ENCODE results near the gene DCAF8L1.

The DCAF8L1 gene

GRCh38 chrX:27968878-27969277, 12.4 kb downstream of the DCAF8L1 start:
- ATAC-seq, result no peak
- TF ChIP-seq ESRRG (CRISPR knock-in tag; IDR thresholded peaks at IDR 0.05), result no peak
- TF ChIP-seq TSHZ2 (CRISPR knock-in tag; IDR thresholded peaks at IDR 0.05), result no peak
- TF ChIP-seq, protein P1, sequence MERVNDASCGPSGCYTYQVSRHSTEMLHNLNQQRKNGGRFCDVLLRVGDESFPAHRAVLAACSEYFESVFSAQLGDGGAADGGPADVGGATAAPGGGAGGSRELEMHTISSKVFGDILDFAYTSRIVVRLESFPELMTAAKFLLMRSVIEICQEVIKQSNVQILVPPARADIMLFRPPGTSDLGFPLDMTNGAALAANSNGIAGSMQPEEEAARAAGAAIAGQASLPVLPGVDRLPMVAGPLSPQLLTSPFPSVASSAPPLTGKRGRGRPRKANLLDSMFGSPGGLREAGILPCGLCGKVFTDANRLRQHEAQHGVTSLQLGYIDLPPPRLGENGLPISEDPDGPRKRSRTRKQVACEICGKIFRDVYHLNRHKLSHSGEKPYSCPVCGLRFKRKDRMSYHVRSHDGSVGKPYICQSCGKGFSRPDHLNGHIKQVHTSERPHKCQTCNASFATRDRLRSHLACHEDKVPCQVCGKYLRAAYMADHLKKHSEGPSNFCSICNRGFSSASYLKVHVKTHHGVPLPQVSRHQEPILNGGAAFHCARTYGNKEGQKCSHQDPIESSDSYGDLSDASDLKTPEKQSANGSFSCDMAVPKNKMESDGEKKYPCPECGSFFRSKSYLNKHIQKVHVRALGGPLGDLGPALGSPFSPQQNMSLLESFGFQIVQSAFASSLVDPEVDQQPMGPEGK (CRISPR knock-in tag; IDR thresholded peaks at IDR 0.05; ENCODE audit: borderline replicate concordance), result no peak
- no peak for TF ChIP-seq TOX (CRISPR knock-in tag; IDR thresholded peaks at IDR 0.05; ENCODE audit: borderline replicate concordance)
- no peak for TF ChIP-seq RARB (CRISPR knock-in tag; IDR thresholded peaks at IDR 0.05)
- TF ChIP-seq, protein P2, sequence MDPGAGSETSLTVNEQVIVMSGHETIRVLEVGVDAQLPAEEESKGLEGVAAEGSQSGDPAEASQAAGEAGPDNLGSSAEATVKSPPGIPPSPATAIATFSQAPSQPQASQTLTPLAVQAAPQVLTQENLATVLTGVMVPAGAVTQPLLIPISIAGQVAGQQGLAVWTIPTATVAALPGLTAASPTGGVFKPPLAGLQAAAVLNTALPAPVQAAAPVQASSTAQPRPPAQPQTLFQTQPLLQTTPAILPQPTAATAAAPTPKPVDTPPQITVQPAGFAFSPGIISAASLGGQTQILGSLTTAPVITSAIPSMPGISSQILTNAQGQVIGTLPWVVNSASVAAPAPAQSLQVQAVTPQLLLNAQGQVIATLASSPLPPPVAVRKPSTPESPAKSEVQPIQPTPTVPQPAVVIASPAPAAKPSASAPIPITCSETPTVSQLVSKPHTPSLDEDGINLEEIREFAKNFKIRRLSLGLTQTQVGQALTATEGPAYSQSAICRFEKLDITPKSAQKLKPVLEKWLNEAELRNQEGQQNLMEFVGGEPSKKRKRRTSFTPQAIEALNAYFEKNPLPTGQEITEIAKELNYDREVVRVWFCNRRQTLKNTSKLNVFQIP (CRISPR knock-in tag; IDR thresholded peaks at IDR 0.05; ENCODE audit: borderline replicate concordance, low read depth), result no peak

- TF ChIP-seq TSHZ2 (CRISPR knock-in tag; IDR thresholded peaks at IDR 0.05), result no peak
- TF ChIP-seq BACH2 (CRISPR knock-in tag; IDR thresholded peaks at IDR 0.05; ENCODE audit: borderline replicate concordance), result no peak
- no peak for TF ChIP-seq ZFP3 (CRISPR knock-in tag; IDR thresholded peaks at IDR 0.05)
- ATAC-seq, result no peak
These were observed 12.9 kb downstream of the DCAF8L1 start for GRCh38 chrX:27968352-27968751.

- no peak for ATAC-seq
- TF ChIP-seq BACH2 (CRISPR knock-in tag; IDR thresholded peaks at IDR 0.05; ENCODE audit: borderline replicate concordance) (no peak), GLIS3 (CRISPR knock-in tag; IDR thresholded peaks at IDR 0.05) (no peak), TCF4 (CRISPR knock-in tag; IDR thresholded peaks at IDR 0.05; ENCODE audit: borderline replicate concordance) (no peak), ZFP30 (CRISPR knock-in tag; IDR thresholded peaks at IDR 0.05) (no peak), CREB5 (CRISPR knock-in tag; IDR thresholded peaks at IDR 0.05; ENCODE audit: low read depth) (no peak), ARNTL (CRISPR knock-in tag; IDR thresholded peaks at IDR 0.05; ENCODE audit: borderline replicate concordance, low read depth) (no peak), ZNF70 (CRISPR knock-in tag; IDR thresholded peaks at IDR 0.05) (no peak), CSRNP3 (CRISPR knock-in tag; IDR thresholded peaks at IDR 0.05) (no peak), RARB (CRISPR knock-in tag; IDR thresholded peaks at IDR 0.05) (no peak), TSHZ2 (CRISPR knock-in tag; IDR thresholded peaks at IDR 0.05) (no peak), OSR1 (CRISPR knock-in tag; IDR thresholded peaks at IDR 0.05) (no peak), ESRRG (CRISPR knock-in tag; IDR thresholded peaks at IDR 0.05) (no peak), PPARA (CRISPR knock-in tag; IDR thresholded peaks at IDR 0.05; ENCODE audit: borderline replicate concordance) (no peak), ZNF565 (CRISPR knock-in tag; conservative IDR thresholded peaks at IDR 0.05; ENCODE audit: low read depth) (no peak)
- TF ChIP-seq, protein P1 (CRISPR knock-in tag; IDR thresholded peaks at IDR 0.05; ENCODE audit: borderline replicate concordance), result no peak
These were observed 14.3 kb downstream of the DCAF8L1 start for GRCh38 chrX:27966955-27967354.
